ENCODE measurements around the gene RGS3. TPM values are rescaled to one million over a fixed set of nuclear protein-coding genes. Genes with fewer than 3 reads are reported as not detected.
A peak's percentile ranks its signal among the peaks of the same experiment; 100 is the strongest.

RGS3 gene
- total RNA-seq, 1 experiment from 2014 or later: 39.4 TPM

- TF ChIP-seq POLR2A (IDR thresholded peaks at IDR 0.05; ENCODE audit: borderline replicate concordance, extremely low read depth, insufficient read depth, insufficient read length) (peak; percentile 36), CTCF (IDR thresholded peaks at IDR 0.05 in 2 of 3, conservative IDR thresholded peaks at IDR 0.05 in 1 of 3; ENCODE audit: borderline replicate concordance in 1 of 3, insufficient read depth in 1 of 3, low read depth in 2 of 3, low read length in 2 of 3) (0 out of 6 replicates have a peak, but pooled peaks of 1 of the 3 experiments have one; percentile 3), CBX3 (IDR thresholded peaks at IDR 0.05; ENCODE audit: low read depth) (no peak), SIN3A (IDR thresholded peaks at IDR 0.05; ENCODE audit: low read depth) (no peak), ATF3 (IDR thresholded peaks at IDR 0.05) (no peak), POLR2AphosphoS5 (IDR thresholded peaks at IDR 0.05; ENCODE audit: low read depth, low read length) (0 out of 2 replicates have a peak, but pooled peaks have one; percentile 11), EZH2 (IDR thresholded peaks at IDR 0.05) (no peak)
- Histone ChIP-seq H3K79me2 (ENCODE audit: insufficient read depth, low read length) (no peaks in the 10 kb centered on the region), H3K4me2 (ENCODE audit: low read length) (peak overlapping the region; percentile 18; the same call in 1 of the 2 replicates), H3K9me2 (ENCODE audit: insufficient read depth) (no peaks in the 10 kb centered on the region), H3K9ac (ENCODE audit: low read length) (no peak overlapping the region), H3K27ac (ENCODE audit: low read depth, low read length) (0 out of 2 replicates have a peak overlapping the region, but pooled peaks have one; percentile 27), H2AFZ (ENCODE audit: low read depth, low read length, poor library complexity, severe bottlenecking) (no peak overlapping the region), H3K27me3 (ENCODE audit: insufficient read depth, low read length) (no peaks in the 10 kb centered on the region), H4K20me1 (ENCODE audit: insufficient read depth) (no peaks in the 10 kb centered on the region), H3K4me3 (replicated peaks in 1 of 2; ENCODE audit: low read depth in 1 of 2, low read length in 2 of 2) (no peak overlapping the region), H3K4me1 (ENCODE audit: control insufficient read depth in 1 of 2, insufficient read depth in 2 of 2, low read length in 2 of 2) (peaks cover 2 to 10% of the 10 kb centered on the region in 2 experiments; a peak in 2 of 4 replicates), H3K9me3 (ENCODE audit: control insufficient read depth in 1 of 2, insufficient read depth in 1 of 2, low read depth in 1 of 2, low read length in 2 of 2) (no peaks in the 10 kb centered on the region), H3K36me3 (ENCODE audit: control insufficient read depth in 1 of 2, insufficient read depth in 2 of 2, low read length in 2 of 2) (peaks cover 2 to 13% of the 10 kb centered on the region in 2 experiments; a peak in 2 of 4 replicates)
- DNase-seq (ENCODE audit: low read depth, low spot score) (peak; percentile 54), ATAC-seq (peak; percentile 94)
- POLR2A ChIA-PET: no interaction called here
- CTCF ChIA-PET: no interaction called here
- intact Hi-C loops (cut with micrococcal nuclease): no loop called here
- RAD21 ChIA-PET (ENCODE audit: low non-redundant PET in 1 of 2, low total read pairs in 2 of 2, uncharacterized antibody in 2 of 2, unreplicated experiment in 2 of 2): interaction anchor here in 1 of 2 experiments (0.6 kb wide), 1 partner anchor 1444 kb away, joined by 4 read pairs; no protein-coding TSS in a partner anchor
- BruUV-seq (replicated peaks): no TSS peak
Measured at GRCh38 chr9:113541019-113541900, 77.7 kb downstream of the RGS3 start.
